Fibroblast of villous mesenchyme (primary cell): ENCODE data around the gene ATP6V1G2. TPM values are rescaled to one million over a fixed set of nuclear protein-coding genes. Genes with fewer than 3 reads are reported as not detected.
A peak's percentile ranks its signal among the peaks of the same experiment; 100 is the strongest.
"Not testable (repeated sequence)": the region's sequence is repeated elsewhere in the genome, so short reads cannot be mapped to it uniquely, and the experiment has no call there.

Experiments
- DNase-seq: peaks from one replicate; pipeline ENCODE4 v3.0.0-alpha.2; 2010; ENCODE audit warnings: low read depth
- H3K4me3 ChIP-seq: 2 replicates; pipeline ENCODE4 v1.5.1; 2011; ENCODE audit warnings: low read depth, mild to moderate bottlenecking, low read length
- CTCF ChIP-seq: IDR thresholded peaks from 2 replicates; pipeline ENCODE4 v1.5.1; 2012; ENCODE audit warnings: low read depth, mild to moderate bottlenecking, low read length; ENCODE audit not compliant: insufficient read depth
- total RNA-seq: library from RNA; depleted of rRNA; stranded (reverse); fragments of >200 nt; gene quantifications from 2 replicates; pipeline ENCODE4 v1.2.3, GENCODE V29; 2012

ATP6V1G2 gene
- total RNA-seq, 1 donor, result 3.0 TPM

GRCh38 chr6:31528307-31528777 lies 18.1 kb downstream of the ATP6V1G2 start:
- no peak overlapping the region for H3K4me3 ChIP-seq
- TF ChIP-seq CTCF, result no peak
- peak; percentile 16 for DNase-seq

GRCh38 chr6:31525932-31526591 lies 20.3 kb downstream of the ATP6V1G2 start:
- DNase-seq, result peak; percentile 28
- no peak overlapping the region for H3K4me3 ChIP-seq
- no peak for TF ChIP-seq CTCF

GRCh38 chr6:31525553-31525931 lies 20.9 kb downstream of the ATP6V1G2 start:
- no peak for TF ChIP-seq CTCF
- no peak overlapping the region for H3K4me3 ChIP-seq
- DNase-seq, result no peak

GRCh38 chr6:31521835-31522234 lies 24.6 kb downstream of the ATP6V1G2 start:
- TF ChIP-seq CTCF, result no peak
- H3K4me3 ChIP-seq, result no peak overlapping the region
- no peak for DNase-seq

GRCh38 chr6:31513456-31514165 lies 32.8 kb downstream of the ATP6V1G2 start:
- no peak for TF ChIP-seq CTCF
- H3K4me3 ChIP-seq, result no peak overlapping the region
- DNase-seq, result no peak

- no peak for DNase-seq
- no peak overlapping the region for H3K4me3 ChIP-seq
- TF ChIP-seq CTCF, result no peak
These were observed 36.4 kb downstream of the ATP6V1G2 start for GRCh38 chr6:31510007-31510406.

- DNase-seq, H3K4me3 ChIP-seq: not testable (repeated sequence)
These were observed 37.4 kb downstream of the ATP6V1G2 start for GRCh38 chr6:31509036-31509435.
